Nephron (organoid): ENCODE measurements around the gene KIF25.

Experiments used
- H3K27ac Mint-ChIP-seq, 3 experiments: 2 replicates each; pipeline ENCODE4 v1.8.0; 2020; ENCODE audit warnings: mixed read lengths in 3 of 3, mild to moderate bottlenecking in 2 of 3, moderate library complexity in 1 of 3
- H3K27me3 Mint-ChIP-seq: 2 replicates; pipeline ENCODE4 v1.8.0; 2021; ENCODE audit warnings: low read depth, mild to moderate bottlenecking, moderate library complexity, mixed read lengths
- H3K36me3 Mint-ChIP-seq: 2 replicates; pipeline ENCODE4 v1.8.0; 2020; ENCODE audit warnings: low read depth, mixed read lengths
- H3K4me1 Mint-ChIP-seq: 2 replicates; pipeline ENCODE4 v1.8.0; 2020; ENCODE audit warnings: mixed read lengths
- H3K4me3 Mint-ChIP-seq, 3 experiments: 2 replicates each; pipeline ENCODE4 v1.8.0; 2020; ENCODE audit warnings: mild to moderate bottlenecking in 3 of 3, mixed read lengths in 3 of 3, moderate library complexity in 2 of 3
- H3K9me3 Mint-ChIP-seq: 2 replicates; pipeline ENCODE4 v1.8.0; 2020; ENCODE audit warnings: mixed read lengths
- CTCF ChIP-seq, 3 experiments: fragments of 200-600 bp; sonication (generic); IDR thresholded peaks; one replicate each; pipeline ENCODE4 v1.5.0; 2021; ENCODE audit warnings: antibody characterized with exemption in 3 of 3; ENCODE audit not compliant: unreplicated experiment in 3 of 3

Gene KIF25

GRCh38 chr6:168083514-168083885, 86.0 kb downstream of the KIF25 start:
- no peaks in the 10 kb centered on the region for H3K9me3 Mint-ChIP-seq
- H3K36me3 Mint-ChIP-seq = no peaks in the 10 kb centered on the region
- H3K4me3 Mint-ChIP-seq = no peak overlapping the region
- no peak for TF ChIP-seq CTCF (IDR thresholded peaks at IDR 0.05; ENCODE audit: unreplicated experiment in 3 of 3)
- H3K27ac Mint-ChIP-seq = peak overlapping the region in 2 of 3 experiments; percentile 70 to 86
- H3K27me3 Mint-ChIP-seq = peaks cover 4% of the 10 kb centered on the region
- peaks cover 55% of the 10 kb centered on the region for H3K4me1 Mint-ChIP-seq

- Mint-ChIP-seq H3K27ac (peak overlapping the region in 2 of 3 experiments; percentile 70 to 86), H3K27me3 (peaks cover 4% of the 10 kb centered on the region), H3K36me3 (no peaks in the 10 kb centered on the region), H3K4me3 (no peak overlapping the region), H3K9me3 (no peaks in the 10 kb centered on the region), H3K4me1 (peaks cover 64% of the 10 kb centered on the region)
- TF ChIP-seq CTCF (IDR thresholded peaks at IDR 0.05; ENCODE audit: unreplicated experiment in 3 of 3) = no peak
Observed at GRCh38 chr6:168084465-168085160, 87.1 kb downstream of the KIF25 start.

- no peak for TF ChIP-seq CTCF (IDR thresholded peaks at IDR 0.05; ENCODE audit: unreplicated experiment in 3 of 3)
- Mint-ChIP-seq H3K27ac (no peak overlapping the region), H3K36me3 (no peaks in the 10 kb centered on the region), H3K4me3 (no peak overlapping the region), H3K4me1 (peaks cover 70% of the 10 kb centered on the region), H3K9me3 (no peaks in the 10 kb centered on the region), H3K27me3 (peaks cover 8% of the 10 kb centered on the region)
Observed at GRCh38 chr6:168086066-168086465, 88.6 kb downstream of the KIF25 start.

- Mint-ChIP-seq H3K36me3 (no peaks in the 10 kb centered on the region), H3K27ac (peak overlapping the region; percentile 9 to 100 (median 99)), H3K27me3 (peaks cover 8% of the 10 kb centered on the region), H3K4me1 (peaks cover 70% of the 10 kb centered on the region), H3K9me3 (no peaks in the 10 kb centered on the region), H3K4me3 (peak overlapping the region in 1 of 3 experiments; percentile 7)
- no peak for TF ChIP-seq CTCF (IDR thresholded peaks at IDR 0.05; ENCODE audit: unreplicated experiment in 3 of 3)
Observed at GRCh38 chr6:168086616-168087015, 89.1 kb downstream of the KIF25 start.

- peaks cover 5% of the 10 kb centered on the region for H3K27me3 Mint-ChIP-seq
- TF ChIP-seq CTCF (IDR thresholded peaks at IDR 0.05; ENCODE audit: unreplicated experiment in 3 of 3) = no peak
- no peaks in the 10 kb centered on the region for H3K36me3 Mint-ChIP-seq
- H3K4me3 Mint-ChIP-seq = peak overlapping the region; percentile 21 to 52 (median 51)
- no peaks in the 10 kb centered on the region for H3K9me3 Mint-ChIP-seq
- peaks cover 69% of the 10 kb centered on the region for H3K4me1 Mint-ChIP-seq
- H3K27ac Mint-ChIP-seq = peak overlapping the region; percentile 94 to 100 (median 99)
Observed at GRCh38 chr6:168087436-168088160, 90.1 kb downstream of the KIF25 start.
